Activated CD4-positive, alpha-beta T cell treated with anti-CD3 and anti-CD28 coated beads, Interleukin-2, amount 50 U/mL, for 16 hours (primary cell): ENCODE results near the gene RNF6.
"Not testable (repeated sequence)": the region's sequence is repeated elsewhere in the genome, so short reads cannot be mapped to it uniquely, and the experiment has no call there.

Experiments
- DNase-seq: peaks from one replicate; pipeline ENCODE4 v3.0.0-alpha.2; 2020

Gene RNF6

DNA sequence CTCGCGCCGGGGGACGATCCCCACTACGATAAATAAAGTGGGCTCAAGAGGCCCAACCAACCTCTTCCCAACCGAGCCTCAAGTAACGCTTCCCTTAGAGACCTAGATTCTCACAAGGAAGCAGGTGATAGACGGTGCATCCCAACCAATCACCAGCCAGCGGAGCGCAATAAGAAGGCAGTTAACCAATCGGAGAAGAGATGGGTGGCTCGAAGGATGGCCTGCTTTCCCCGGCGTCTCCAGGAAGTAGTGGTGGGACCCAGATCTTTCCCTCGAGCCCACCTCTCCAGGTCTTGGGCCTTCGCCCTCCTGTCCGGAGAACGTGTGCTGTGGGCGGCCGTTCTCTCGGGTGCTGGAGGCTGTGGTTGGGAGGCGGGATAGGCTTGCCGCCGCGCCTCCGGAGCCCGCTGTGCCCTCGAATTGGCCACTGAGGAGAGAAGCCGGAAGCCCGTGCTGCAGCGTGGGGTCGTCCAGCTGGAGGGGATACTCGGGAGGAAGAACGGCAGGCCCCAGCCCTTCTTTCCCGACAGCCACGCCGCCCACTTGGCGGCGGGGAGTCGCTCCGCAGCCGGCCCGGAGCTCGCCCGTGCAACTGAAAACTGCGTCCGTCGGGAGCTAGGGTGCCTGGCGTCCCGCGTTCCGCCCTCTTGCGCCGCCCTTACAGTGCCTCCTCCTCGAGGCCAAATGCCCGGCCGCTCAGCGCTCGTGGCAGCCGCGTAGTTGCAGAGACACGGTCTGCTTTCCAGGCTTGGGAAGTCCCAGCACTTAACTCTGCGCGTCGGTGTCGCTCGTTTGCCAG, at the start of gene RNF6:
Gene RNF6, minus strand, starts transcription at position 594 of the 799 bp plus-strand sequence. CDS start 2,665 bp downstream, outside the sequence.
- peak; percentile 95 for DNase-seq

DNA sequence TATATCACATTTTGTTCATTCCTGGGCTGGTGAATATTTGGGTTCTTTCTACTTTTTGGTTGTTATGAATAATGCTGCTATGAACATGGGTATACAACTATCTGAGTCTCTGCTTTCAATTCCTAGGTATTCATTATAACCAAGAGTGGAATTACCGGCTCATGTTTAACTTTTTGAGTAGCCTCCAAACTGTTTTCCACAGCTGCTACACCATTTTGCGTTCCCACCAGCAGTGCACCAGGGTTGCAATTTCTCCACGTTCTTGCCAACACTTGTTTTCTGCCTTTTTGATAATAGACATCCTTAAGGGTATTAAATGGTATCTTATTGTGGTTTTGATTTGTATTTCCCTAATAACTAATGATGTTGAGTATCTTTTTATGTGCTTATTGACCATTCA, 48.6 kb upstream of the RNF6 start:
- no peak for DNase-seq

DNA sequence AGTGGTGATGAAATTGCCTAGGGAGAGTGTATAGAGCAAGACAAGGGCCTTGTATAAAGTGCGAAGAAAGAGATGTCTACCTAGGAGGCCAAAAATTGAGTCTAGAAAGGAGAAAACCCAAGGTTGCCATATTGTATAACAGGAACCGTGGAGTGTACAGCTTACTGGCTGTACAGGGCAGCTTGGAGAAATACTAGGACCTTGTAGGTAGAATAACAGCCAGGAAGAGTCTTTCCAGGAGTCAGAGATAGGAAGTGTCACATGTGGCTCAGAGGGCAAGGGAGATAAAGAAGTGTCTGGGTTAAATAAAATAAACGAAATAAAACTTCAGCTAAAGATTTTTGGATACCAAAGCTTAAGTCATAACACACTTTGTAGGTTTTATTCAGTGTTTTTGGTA, 44.2 kb upstream of the RNF6 start:
- DNase-seq = no peak

DNA sequence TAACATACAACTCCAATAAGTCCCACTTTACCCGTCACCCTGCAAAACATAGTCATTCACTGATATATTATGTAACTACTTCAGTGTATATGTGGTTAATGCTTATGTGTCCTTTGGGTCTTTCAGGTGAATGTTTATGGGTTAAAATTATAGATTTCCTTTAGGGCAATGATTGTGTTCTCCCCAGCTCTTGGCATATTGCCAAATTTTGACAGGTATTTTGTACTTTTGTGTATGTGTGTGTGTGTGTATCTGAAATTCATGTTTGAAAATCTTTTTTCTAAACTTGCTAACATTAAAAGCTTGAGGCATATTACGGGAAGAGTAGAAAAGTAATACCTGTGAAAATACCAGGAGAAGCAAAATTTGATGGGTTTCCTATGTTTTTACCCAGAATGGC, 40.0 kb upstream of the RNF6 start:
- no peak for DNase-seq

DNA sequence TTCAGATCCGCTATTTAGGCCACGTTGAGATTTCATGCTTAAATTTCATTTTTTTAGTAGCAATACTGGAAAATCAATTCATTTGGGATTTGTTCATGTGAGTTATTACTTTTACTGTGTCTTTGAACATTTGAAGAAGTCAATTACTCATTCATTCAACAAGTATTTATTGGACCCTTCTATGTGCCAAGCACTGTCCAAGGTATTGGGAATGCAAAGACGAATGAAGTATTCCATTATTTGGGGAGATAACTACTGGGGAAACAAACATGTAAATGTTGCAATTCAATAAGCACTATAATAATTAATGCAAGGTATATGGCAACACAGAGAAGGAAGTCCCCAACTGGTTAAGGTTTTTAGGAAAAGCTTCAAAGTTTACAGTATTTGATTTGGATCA, 37.5 kb upstream of the RNF6 start:
- DNase-seq = no peak

GRCh38 chr13:26257049-26257448, 34.9 kb upstream of the RNF6 start:
- peak; percentile 16 for DNase-seq

DNA sequence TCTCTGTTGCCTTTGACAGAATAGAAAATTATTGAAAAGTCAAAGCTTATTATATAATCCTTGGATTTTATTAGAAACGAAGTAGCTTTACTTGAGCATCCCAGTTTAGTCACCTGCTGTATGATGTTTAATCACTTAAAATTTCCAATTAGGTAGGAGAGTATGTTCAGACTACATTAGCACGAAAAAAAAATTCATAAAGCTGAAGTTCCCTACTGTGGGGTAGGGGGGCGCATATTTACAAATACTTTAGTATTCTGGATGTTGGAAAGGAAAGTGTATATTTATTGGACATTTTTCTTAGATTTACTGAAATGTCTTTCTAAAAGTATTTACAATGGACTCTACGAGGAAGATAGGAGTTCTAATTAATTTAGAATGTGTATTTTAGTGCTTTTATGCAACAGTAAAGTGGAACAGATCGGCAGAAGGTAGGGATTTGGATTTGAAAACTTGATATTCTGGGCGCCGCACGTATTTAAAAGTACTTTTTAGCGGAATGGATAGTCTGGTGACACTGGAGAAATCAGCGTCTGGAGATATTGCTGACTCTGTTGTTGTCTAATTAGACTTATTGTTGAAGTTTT, 33.7 kb upstream of the RNF6 start:
- no peak for DNase-seq

GRCh38 chr13:26255115-26255514, 33.0 kb upstream of the RNF6 start:
- DNase-seq = no peak

DNA sequence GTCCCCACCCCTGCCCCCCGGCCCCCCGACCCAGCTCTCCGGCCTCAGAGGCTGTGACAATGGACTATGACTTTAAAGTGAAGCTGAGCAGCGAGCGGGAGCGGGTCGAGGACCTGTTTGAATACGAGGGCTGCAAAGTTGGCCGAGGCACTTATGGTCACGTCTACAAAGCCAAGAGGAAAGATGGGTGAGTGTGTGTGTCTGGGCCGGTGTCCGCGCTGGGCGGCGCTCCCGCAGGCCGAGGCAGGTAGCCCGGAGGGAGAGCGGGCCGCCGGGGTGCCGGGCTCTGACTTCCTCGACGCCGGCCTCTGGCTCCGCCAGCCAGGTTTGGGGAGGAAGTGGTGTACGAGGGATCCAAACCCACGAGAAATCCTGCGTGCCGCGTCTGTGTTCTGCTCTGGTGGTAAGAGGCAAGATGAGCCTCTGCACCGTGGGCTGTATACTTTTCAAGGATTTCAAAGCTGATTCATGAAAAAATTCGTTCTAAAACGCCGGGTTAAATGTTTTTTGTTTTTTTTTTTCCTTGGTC, 32.5 kb upstream of the RNF6 start:
- DNase-seq = peak; percentile 42

- DNase-seq = peak; percentile 88
Measured at GRCh38 chr13:26253787-26254582, 31.9 kb upstream of the RNF6 start, which contains the start of gene CDK8. Gene CDK8, plus strand, starts transcription at chr13:26254129. Its CDS starts 513 bp downstream, at chr13:26254642.

DNA sequence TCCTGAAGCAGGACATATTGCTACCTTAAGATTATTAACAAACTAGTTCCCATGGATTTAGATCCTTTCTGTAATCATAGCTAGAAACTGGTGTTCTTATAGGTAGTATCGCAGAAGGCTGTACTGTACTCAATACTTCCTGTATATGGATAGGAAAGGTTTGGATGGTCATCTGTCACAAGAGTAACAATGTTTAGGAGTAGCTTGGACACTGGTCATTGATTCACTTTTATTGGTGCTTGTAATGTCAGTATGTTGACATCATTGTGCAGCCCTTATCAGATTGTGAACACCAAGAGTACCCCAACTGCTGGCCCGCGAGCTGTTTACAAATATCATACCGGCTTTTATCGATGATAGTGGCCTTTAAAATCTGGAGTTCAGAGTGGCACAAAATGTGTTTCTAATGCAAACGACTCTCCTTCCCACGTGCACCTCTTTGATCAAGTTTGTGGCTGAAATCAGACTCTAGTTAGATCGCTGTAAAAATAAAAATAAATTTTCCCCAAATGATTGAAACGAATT, 31.2 kb upstream of the RNF6 start:
- no peak for DNase-seq

DNA sequence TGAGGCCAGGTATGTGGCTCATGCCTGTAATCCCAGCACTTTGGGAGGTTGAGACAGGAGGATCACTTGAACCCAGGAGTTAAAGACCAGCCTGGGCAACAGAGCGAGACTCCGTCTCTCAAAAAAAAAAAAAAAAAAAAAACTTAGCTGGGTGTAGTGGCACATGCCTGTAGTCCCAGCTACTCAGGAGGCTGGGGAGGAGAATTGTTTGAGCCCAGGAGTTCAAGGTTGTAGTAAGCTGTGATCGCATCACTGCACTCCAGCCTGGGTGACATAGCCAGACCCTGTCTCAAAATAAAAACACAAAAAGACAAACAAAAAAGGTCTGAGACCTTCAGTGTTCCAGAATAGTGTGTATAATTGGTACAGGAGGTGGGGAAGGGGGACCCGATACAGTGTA, 29.9 kb upstream of the RNF6 start:
- DNase-seq = not testable (repeated sequence)

- no peak for DNase-seq
Measured at GRCh38 chr13:26249551-26249950, 27.4 kb upstream of the RNF6 start.

DNA sequence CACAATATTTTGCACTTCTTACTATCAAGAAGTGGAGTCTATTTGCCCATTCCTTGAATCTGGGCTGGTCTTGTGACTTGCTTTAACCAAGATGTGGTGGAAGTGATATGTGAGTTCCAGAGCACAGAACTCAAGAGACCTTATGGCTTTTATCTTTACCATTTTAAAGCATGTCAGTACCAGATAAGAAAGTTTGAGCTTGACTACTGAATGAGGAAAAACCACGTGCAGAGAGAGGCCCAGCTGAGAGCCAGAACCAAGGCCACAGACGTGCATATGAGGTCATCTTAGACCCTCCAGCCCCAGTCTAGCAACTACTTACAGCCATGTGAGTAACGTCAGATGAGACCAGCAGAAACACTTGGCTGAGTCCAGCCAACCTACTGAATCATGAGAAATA, 25.5 kb upstream of the RNF6 start:
- DNase-seq = no peak

DNA sequence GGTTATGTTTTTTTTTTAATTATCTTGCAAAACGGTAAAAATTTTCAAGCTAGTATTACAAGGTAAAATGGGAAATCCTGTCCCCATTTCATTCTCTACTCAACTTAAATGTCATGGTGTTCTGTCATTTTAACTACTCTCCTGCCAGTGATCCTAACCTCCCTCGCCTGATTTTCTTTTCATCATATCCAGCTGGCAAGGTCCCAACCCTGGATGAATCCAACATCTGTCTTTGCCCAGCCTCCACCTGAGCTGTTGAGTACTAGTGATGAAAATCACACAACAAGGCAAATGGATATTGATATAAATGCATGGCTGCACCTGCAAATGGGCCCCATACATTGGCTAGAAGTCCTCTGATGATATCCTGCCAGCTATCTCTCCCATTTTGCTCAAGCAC, 24.9 kb upstream of the RNF6 start:
- DNase-seq = no peak

GRCh38 chr13:26246154-26246553, 24.0 kb upstream of the RNF6 start:
- DNase-seq = no peak

DNA sequence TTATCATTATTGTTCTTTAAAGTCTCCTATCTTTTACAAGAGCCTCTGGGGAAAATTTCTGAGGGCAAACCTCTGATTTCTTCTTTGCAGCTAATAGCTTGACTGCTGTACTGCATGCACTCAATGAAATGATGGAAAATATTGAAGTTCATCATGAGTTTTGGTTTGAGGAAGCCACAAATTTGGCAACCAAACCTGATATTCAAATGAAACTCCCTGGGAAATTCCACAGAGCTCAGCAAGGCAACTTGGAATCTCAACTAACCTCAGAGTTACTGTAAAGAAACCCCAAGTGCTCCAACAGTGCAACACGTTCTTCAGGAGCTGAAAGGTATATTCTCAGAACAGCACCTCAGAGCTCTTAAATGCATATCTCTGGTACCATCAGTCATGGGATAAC, 14.2 kb upstream of the RNF6 start:
- DNase-seq = no peak

DNA sequence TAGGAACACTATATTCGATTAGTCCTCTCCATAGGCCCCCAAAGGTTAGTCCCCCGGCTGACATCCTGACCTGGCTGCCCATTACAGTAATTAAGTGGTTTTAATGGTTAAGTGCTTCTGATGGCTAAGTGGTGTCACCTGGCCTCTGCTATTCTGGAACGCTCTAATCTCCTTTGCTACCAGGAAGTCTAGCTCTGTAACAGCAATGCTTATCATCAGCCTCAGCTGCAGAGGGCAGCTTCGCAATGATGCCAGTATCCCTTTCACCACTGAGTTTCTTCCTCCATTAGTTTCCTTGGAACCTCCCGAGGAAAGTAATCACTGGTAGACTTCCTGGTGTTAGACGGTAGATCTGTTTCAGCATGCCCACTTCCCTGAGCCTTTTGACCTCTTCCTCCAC, 8.6 kb upstream of the RNF6 start:
- no peak for DNase-seq

GRCh38 chr13:26229080-26229615, 7.0 kb upstream of the RNF6 start:
- DNase-seq = no peak

GRCh38 chr13:26228096-26228495, 6.0 kb upstream of the RNF6 start:
- no peak for DNase-seq

GRCh38 chr13:26227166-26227971, 5.3 kb upstream of the RNF6 start:
- no peak for DNase-seq
